GM13977 (cell line): ENCODE results near the gene WNT7A.

Source experiments
- DNase-seq: peaks from one replicate; pipeline ENCODE4 v3.0.0; 2012; ENCODE audit warnings: low spot score
- in situ Hi-C: fragments of 300-500 bp; cut with MboI; formaldehyde crosslinking; loops from one replicate; pipeline ENCODE4 v1.12.0; 2022; ENCODE audit warnings: low sequenced_read_pairs, low pct_unique_long_range_greater_than_20kb, mixed read lengths, inconsistent platforms; ENCODE audit not compliant: unreplicated experiment
- TF ChIP-seq, protein P1 (sequence below): IDR thresholded peaks from 2 replicates; pipeline ENCODE4 v1.5.1; 2012; ENCODE audit warnings: mild to moderate bottlenecking, control low read depth; ENCODE audit not compliant: insufficient read depth; ENCODE audit errors: extremely low read depth, missing control alignments

Gene WNT7A

DNA sequence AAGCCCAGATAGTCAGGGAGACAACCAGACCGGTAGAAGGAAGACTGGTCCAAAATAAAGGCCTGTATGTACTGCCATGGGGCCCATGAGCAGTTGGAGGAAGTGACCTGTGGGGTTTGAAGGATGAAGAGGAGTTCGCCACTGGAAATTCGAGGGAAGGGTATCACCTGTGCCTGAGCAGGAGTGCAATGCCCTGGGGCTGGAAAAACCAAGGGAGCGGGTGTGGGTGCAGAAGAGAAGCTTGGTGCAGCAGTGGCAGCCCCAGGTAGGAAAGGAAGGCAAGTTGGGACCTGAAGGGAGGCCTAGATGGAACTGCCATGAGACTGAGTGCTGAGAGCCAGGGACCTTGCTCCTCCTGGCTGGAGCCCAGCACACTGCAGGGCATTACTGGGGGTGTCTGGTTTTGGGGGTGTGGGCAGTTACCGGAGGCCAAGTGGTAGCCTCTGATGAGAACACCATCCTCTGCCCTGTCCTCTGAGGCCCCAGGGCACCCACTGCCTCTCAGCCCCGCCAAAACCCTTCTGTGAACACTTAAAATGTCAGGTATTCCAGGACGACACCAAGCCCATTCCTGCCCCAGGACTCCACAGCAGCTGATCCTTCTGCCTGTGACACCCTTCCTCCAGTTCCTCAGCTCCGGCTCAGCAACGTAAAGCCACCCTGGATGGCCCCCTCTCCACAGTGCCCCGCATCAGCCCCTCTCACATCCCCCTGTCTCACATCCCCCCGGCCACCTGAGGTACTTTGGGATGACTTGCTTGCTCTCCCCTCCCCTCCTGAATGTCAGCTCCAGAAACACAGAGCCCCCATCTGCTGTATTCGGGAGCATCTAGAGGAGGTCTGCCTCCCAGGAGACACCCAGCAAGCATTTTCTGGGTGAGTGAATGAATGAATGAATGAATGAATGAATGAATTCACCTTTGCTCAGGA is 42.9 kb downstream of the WNT7A start:
- TF ChIP-seq, protein P1, sequence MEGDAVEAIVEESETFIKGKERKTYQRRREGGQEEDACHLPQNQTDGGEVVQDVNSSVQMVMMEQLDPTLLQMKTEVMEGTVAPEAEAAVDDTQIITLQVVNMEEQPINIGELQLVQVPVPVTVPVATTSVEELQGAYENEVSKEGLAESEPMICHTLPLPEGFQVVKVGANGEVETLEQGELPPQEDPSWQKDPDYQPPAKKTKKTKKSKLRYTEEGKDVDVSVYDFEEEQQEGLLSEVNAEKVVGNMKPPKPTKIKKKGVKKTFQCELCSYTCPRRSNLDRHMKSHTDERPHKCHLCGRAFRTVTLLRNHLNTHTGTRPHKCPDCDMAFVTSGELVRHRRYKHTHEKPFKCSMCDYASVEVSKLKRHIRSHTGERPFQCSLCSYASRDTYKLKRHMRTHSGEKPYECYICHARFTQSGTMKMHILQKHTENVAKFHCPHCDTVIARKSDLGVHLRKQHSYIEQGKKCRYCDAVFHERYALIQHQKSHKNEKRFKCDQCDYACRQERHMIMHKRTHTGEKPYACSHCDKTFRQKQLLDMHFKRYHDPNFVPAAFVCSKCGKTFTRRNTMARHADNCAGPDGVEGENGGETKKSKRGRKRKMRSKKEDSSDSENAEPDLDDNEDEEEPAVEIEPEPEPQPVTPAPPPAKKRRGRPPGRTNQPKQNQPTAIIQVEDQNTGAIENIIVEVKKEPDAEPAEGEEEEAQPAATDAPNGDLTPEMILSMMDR: no peak
- in situ Hi-C loops: no loop called here
- DNase-seq: no peak

GRCh38 chr3:13835246-13835645 is 44.6 kb downstream of the WNT7A start:
- DNase-seq: no peak
- TF ChIP-seq, protein P1: no peak
- in situ Hi-C loops: no loop called here

DNA sequence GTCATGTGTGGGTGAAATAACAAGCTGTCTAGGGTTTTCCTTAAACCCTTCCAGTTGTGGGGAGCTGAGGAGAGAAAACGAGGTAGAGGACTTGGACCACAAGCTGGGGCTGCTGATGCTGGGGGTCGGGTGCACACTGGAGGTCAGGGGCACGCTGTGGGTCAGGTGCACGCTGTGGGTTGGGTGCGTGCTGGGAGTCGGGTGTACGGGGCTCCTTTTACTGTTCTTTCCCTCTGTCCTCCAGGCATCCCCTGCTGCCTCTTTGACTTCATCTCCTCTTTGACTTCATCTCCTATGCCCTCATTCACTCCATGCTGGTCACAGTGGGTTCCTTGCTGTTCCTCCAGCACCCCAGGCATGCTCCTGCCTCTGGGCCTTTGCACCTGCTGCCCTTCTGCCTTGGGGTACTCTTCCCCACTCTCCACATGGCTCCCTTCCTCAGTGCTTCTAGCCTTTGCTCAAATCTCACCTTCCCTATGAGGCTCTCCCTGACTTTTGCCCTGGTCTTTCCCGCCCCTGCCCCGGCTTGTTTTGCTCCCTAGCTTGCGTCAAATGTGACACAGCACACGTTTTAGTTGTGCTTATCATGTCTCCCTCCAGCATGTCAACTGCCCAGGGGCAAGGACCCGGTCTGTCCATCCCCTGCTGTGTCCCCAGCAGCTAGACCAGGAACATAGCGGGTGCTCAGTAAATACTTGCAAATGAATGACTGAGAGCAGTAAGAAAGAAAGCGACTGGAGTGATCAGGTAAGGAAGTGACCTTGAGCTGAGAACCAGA is 45.4 kb downstream of the WNT7A start:
- TF ChIP-seq, protein P1: no peak
- in situ Hi-C loops: no loop called here
- DNase-seq: no peak

GRCh38 chr3:13833506-13834257 is 46.2 kb downstream of the WNT7A start:
- in situ Hi-C loops: no loop called here
- TF ChIP-seq, protein P1: no peak
- no peak for DNase-seq

- in situ Hi-C loops: no loop called here
- DNase-seq: no peak
- TF ChIP-seq, protein P1: no peak
Observed at GRCh38 chr3:13832130-13832529, 47.7 kb downstream of the WNT7A start.

GRCh38 chr3:13831386-13831996 is 48.4 kb downstream of the WNT7A start:
- TF ChIP-seq, protein P1: no peak
- DNase-seq: no peak
- in situ Hi-C loops: no loop called here
